HCT116 (cell line): Measurements from ENCODE around the gene GNAO1. TPM values are rescaled to one million over a fixed set of nuclear protein-coding genes. Genes with fewer than 3 reads are reported as not detected.

Experiments used
- ATAC-seq: fragments of 200-7000 bp; cut with Tn5 transposase; 2 replicates; pipeline ENCODE4 v1.9.1; 2020; ENCODE audit warnings: mild to moderate bottlenecking, moderate library complexity
- BruUV-seq: library from RNA; stranded (reverse); fragments of 400-500 nt; replicated peaks from 2 replicates; lab custom pipeline; 2021; lab: Mats Ljungman, UMichigan
- CTCF ChIA-PET: fragments of 300-600 bp; sonication (Branson Sonifier 250); formaldehyde crosslinking; loops from one replicate; lab custom pipeline; 2021; ENCODE audit warnings: antibody characterized with exemption; lab: Charles Lee
- POLR2A ChIA-PET: fragments of 300-600, 350-600 bp; sonication (Branson Sonifier 250); formaldehyde crosslinking; loops from one replicate; lab custom pipeline; 2021; ENCODE audit warnings: antibody characterized with exemption; lab: Charles Lee
- RAD21 ChIA-PET, 2 experiments: fragments of 300-600 bp; sonication (Branson Sonifier 250); formaldehyde crosslinking; loops; one replicate each; lab custom pipeline; 2023; ENCODE audit warnings: low total read pairs in 2 of 2; ENCODE audit not compliant: uncharacterized antibody in 2 of 2, unreplicated experiment in 2 of 2, low non-redundant PET in 1 of 2; lab: Charles Lee
- DNase-seq: peaks from one replicate; pipeline ENCODE4 v3.0.0-alpha.2; 2010; ENCODE audit warnings: low read depth, low spot score
- H2AFZ ChIP-seq: fragments of 200-600 bp; shearing (Covaris generic), sonication (generic); 2 replicates; pipeline ENCODE4 v1.6.1; 2017; ENCODE audit warnings: low read depth, mixed run types, mixed read lengths, antibody characterized with exemption, low read length; ENCODE audit not compliant: poor library complexity, severe bottlenecking
- H3K27ac ChIP-seq: 2 replicates; pipeline ENCODE4 v1.5.1; 2012; ENCODE audit warnings: low read depth, low read length
- H3K27me3 ChIP-seq: fragments of 200-600 bp; sonication (generic); 2 replicates; pipeline ENCODE4 v1.6.1; 2016; ENCODE audit warnings: mixed run types, low read length, mixed read lengths; ENCODE audit not compliant: insufficient read depth
- H3K36me3 ChIP-seq, 2 experiments: fragments of 200-500 bp in 1 of 2; fragments of 200-600 bp in 1 of 2; sonication (Bioruptor generic) in 1 of 2; sonication (generic) in 1 of 2; 2 replicates each; pipeline versions ENCODE4 v1.5.1 to v1.6.1; 2014 to 2016; ENCODE audit warnings: low read length in 2 of 2, inconsistent platforms in 1 of 2, mixed read lengths in 1 of 2, mixed run types in 1 of 2; ENCODE audit not compliant: insufficient read depth in 2 of 2, control insufficient read depth in 1 of 2
- H3K4me1 ChIP-seq, 2 experiments: fragments of 200-600 bp in 1 of 2; sonication (generic) in 1 of 2; 2 replicates each; pipeline versions ENCODE4 v1.5.1 to v1.6.1; 2012 to 2017; ENCODE audit warnings: low read length in 2 of 2, inconsistent platforms in 1 of 2, mild to moderate bottlenecking in 1 of 2, mixed read lengths in 1 of 2, mixed run types in 1 of 2, moderate library complexity in 1 of 2; ENCODE audit not compliant: insufficient read depth in 2 of 2, control insufficient read depth in 1 of 2
- H3K4me2 ChIP-seq: fragments of 200-600 bp; sonication (generic); 2 replicates; pipeline ENCODE4 v1.6.1; 2017; ENCODE audit warnings: mixed run types, low read length, mixed read lengths
- H3K4me3 ChIP-seq, 2 experiments: fragments of 200-600 bp in 1 of 2; sonication (generic) in 1 of 2; replicated peaks in 1 of 2; 2 replicates each; pipeline ENCODE4 v1.5.1; 2011 to 2016; ENCODE audit warnings: low read length in 2 of 2, control low read depth in 1 of 2, low read depth in 1 of 2, mild to moderate bottlenecking in 1 of 2, mixed read lengths in 1 of 2, mixed run types in 1 of 2
- H3K79me2 ChIP-seq: fragments of 200-600 bp; sonication (generic); 2 replicates; pipeline ENCODE4 v1.6.1; 2017; ENCODE audit warnings: mild to moderate bottlenecking, mixed run types, low read length, moderate library complexity, mixed read lengths; ENCODE audit not compliant: insufficient read depth
- H3K9ac ChIP-seq: fragments of 200-600 bp; sonication (generic); 2 replicates; pipeline ENCODE4 v1.6.1; 2016; ENCODE audit warnings: low read length, mixed read lengths
- H3K9me2 ChIP-seq: fragments of 200-600 bp; sonication (generic), shearing (Covaris generic); 2 replicates; pipeline ENCODE4 v1.6.1; 2017; ENCODE audit warnings: mixed run types, mild to moderate bottlenecking, moderate library complexity; ENCODE audit not compliant: insufficient read depth
- H3K9me3 ChIP-seq, 2 experiments: fragments of 200-500 bp in 1 of 2; fragments of 200-600 bp in 1 of 2; sonication (Bioruptor generic) in 1 of 2; sonication (generic) in 1 of 2; 2 replicates each; pipeline ENCODE4 v1.6.1; 2014 to 2017; ENCODE audit warnings: low read length in 2 of 2, mixed read lengths in 2 of 2, inconsistent platforms in 1 of 2, low read depth in 1 of 2, mild to moderate bottlenecking in 1 of 2, mixed run types in 1 of 2, moderate library complexity in 1 of 2; ENCODE audit not compliant: control insufficient read depth in 1 of 2, insufficient read depth in 1 of 2
- H4K20me1 ChIP-seq: fragments of 200-600 bp; sonication (generic), shearing (Covaris generic); 2 replicates; pipeline ENCODE4 v1.6.1; 2017; ENCODE audit warnings: mixed run types, mild to moderate bottlenecking, moderate library complexity; ENCODE audit not compliant: insufficient read depth
- EGR1 ChIP-seq: IDR thresholded peaks from 2 replicates; pipeline ENCODE4 v1.6.1; 2012; ENCODE audit warnings: low read depth
- ELF1 ChIP-seq: IDR thresholded peaks from 2 replicates; pipeline ENCODE4 v1.6.1; 2012; ENCODE audit warnings: low read depth, borderline replicate concordance
- EZH2phosphoT487 ChIP-seq: fragments of 200-600 bp; IDR thresholded peaks from 2 replicates; pipeline ENCODE4 v1.6.1; 2018; ENCODE audit warnings: antibody characterized with exemption, borderline replicate concordance
- JUND ChIP-seq: IDR thresholded peaks from 2 replicates; pipeline ENCODE4 v1.6.1; 2012
- POLR2A ChIP-seq: IDR thresholded peaks from 2 replicates; pipeline ENCODE4 v1.7.0; 2011; ENCODE audit warnings: borderline replicate concordance; ENCODE audit not compliant: insufficient read depth, insufficient read length; ENCODE audit errors: extremely low read depth
- POLR2AphosphoS5 ChIP-seq: IDR thresholded peaks from 2 replicates; pipeline ENCODE4 v1.6.1; 2011; ENCODE audit warnings: mild to moderate bottlenecking, low read depth, low read length, moderate library complexity
- REST ChIP-seq: IDR thresholded peaks from 2 replicates; pipeline ENCODE4 v1.6.1; 2012; ENCODE audit warnings: low read depth
- SP1 ChIP-seq: IDR thresholded peaks from 2 replicates; pipeline ENCODE4 v1.6.1; 2012; ENCODE audit warnings: low read depth
- SRF ChIP-seq: IDR thresholded peaks from 2 replicates; pipeline ENCODE4 v1.6.1; 2012; ENCODE audit warnings: low read depth
- TCF7L2 ChIP-seq: IDR thresholded peaks from 2 replicates; pipeline ENCODE4 v1.7.0; 2011; ENCODE audit warnings: borderline replicate concordance, inconsistent platforms; ENCODE audit not compliant: insufficient read depth, insufficient read length; ENCODE audit errors: extremely low read depth
- ZFX ChIP-seq: fragments of 450-650 bp; IDR thresholded peaks from 2 replicates; pipeline ENCODE4 v1.6.1; 2017
- ZNF274 ChIP-seq: fragments of 200-500 bp; sonication (Bioruptor generic); IDR thresholded peaks from 2 replicates; pipeline ENCODE4 v1.6.1; 2014; ENCODE audit warnings: mild to moderate bottlenecking, low read depth, low read length, inconsistent platforms
- intact Hi-C: fragments of 100-400 bp; cut with micrococcal nuclease; formaldehyde crosslinking; loops from 2 replicates; pipeline ENCODE4 v1.10.0; 2022
- total RNA-seq: library from RNA; stranded (reverse); gene quantifications from one replicate; pipeline ENCODE4 v1.2.1, GENCODE V29; 2021; ENCODE audit not compliant: unreplicated experiment
- TF ChIP-seq, protein P1 (sequence below): IDR thresholded peaks from 2 replicates; pipeline ENCODE4 v1.6.1; 2012
- TF ChIP-seq, protein P2 (sequence below), 3 experiments: fragments of 200-600 bp in 1 of 3; sonication (generic) in 1 of 3; IDR thresholded peaks in 2 of 3; conservative IDR thresholded peaks in 1 of 3; 2 replicates each; pipeline ENCODE4 v1.5.1; 2012 to 2017; ENCODE audit warnings: low read depth in 2 of 3, low read length in 2 of 3, antibody characterized with exemption in 1 of 3, borderline replicate concordance in 1 of 3, control low read depth in 1 of 3, mild to moderate bottlenecking in 1 of 3, mixed read lengths in 1 of 3, mixed run types in 1 of 3, moderate library complexity in 1 of 3; ENCODE audit not compliant: insufficient read depth in 1 of 3

The GNAO1 gene
- total RNA-seq, 1 experiment from 2014 or later, result 0.12 TPM

GRCh38 chr16:56305956-56306565, 114.8 kb downstream of the GNAO1 start (continued):
- TF ChIP-seq, protein P1, sequence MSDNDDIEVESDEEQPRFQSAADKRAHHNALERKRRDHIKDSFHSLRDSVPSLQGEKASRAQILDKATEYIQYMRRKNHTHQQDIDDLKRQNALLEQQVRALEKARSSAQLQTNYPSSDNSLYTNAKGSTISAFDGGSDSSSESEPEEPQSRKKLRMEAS, result no peak
- TF ChIP-seq JUND (no peak), ELF1 (no peak), POLR2AphosphoS5 (no peak)

- no peak overlapping the region for H3K4me2 ChIP-seq
- no peak overlapping the region for H2AFZ ChIP-seq
- no peaks in the 10 kb centered on the region for H3K9me2 ChIP-seq
- H3K4me3 ChIP-seq, result no peak overlapping the region
- TF ChIP-seq EZH2phosphoT487, result no peak
- TF ChIP-seq POLR2A, result no peak
- no peak for TF ChIP-seq SP1
- no peak for TF ChIP-seq EGR1
- TF ChIP-seq REST, result no peak
- no peak for TF ChIP-seq TCF7L2
- TF ChIP-seq, protein P2, sequence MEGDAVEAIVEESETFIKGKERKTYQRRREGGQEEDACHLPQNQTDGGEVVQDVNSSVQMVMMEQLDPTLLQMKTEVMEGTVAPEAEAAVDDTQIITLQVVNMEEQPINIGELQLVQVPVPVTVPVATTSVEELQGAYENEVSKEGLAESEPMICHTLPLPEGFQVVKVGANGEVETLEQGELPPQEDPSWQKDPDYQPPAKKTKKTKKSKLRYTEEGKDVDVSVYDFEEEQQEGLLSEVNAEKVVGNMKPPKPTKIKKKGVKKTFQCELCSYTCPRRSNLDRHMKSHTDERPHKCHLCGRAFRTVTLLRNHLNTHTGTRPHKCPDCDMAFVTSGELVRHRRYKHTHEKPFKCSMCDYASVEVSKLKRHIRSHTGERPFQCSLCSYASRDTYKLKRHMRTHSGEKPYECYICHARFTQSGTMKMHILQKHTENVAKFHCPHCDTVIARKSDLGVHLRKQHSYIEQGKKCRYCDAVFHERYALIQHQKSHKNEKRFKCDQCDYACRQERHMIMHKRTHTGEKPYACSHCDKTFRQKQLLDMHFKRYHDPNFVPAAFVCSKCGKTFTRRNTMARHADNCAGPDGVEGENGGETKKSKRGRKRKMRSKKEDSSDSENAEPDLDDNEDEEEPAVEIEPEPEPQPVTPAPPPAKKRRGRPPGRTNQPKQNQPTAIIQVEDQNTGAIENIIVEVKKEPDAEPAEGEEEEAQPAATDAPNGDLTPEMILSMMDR (IDR thresholded peaks at IDR 0.05 in 2 of 3, conservative IDR thresholded peaks at IDR 0.05 in 1 of 3; ENCODE audit: borderline replicate concordance in 1 of 3, insufficient read depth in 1 of 3, low read depth in 2 of 3, low read length in 2 of 3), result no peak
- no peak for TF ChIP-seq ELF1
- no peak for TF ChIP-seq SRF
- TF ChIP-seq POLR2AphosphoS5, result no peak
- no peak for TF ChIP-seq ZFX
- TF ChIP-seq ZNF274, result no peak
- TF ChIP-seq, protein P1, result no peak
- no peak for ATAC-seq
- no peaks in the 10 kb centered on the region for H4K20me1 ChIP-seq
- H3K9ac ChIP-seq, result no peak overlapping the region
- ChIA-PET CTCF (no interaction called here), POLR2A (no interaction called here), RAD21 (no interaction called here)
- intact Hi-C loops, result no loop called here
- H3K27me3 ChIP-seq, result no peaks in the 10 kb centered on the region
- H3K36me3 ChIP-seq, result no peaks in the 10 kb centered on the region
- no TSS peak for BruUV-seq
- no peaks in the 10 kb centered on the region for H3K9me3 ChIP-seq
- no peak overlapping the region for H3K27ac ChIP-seq
- H3K79me2 ChIP-seq, result no peaks in the 10 kb centered on the region
- DNase-seq, result no peak
- no peaks in the 10 kb centered on the region for H3K4me1 ChIP-seq
These were observed 115.6 kb downstream of the GNAO1 start for GRCh38 chr16:56306690-56307533.
